Liver (tissue), 3 donors: ENCODE data around the gene TTC34.

ENCODE experiments used
- EGR1 ChIP-seq, 2 donors: IDR thresholded peaks; 2 replicates each; pipeline ENCODE4 v1.6.1; 2016 to 2018; ENCODE audit warnings: antibody characterized with exemption in 2 of 2, low read depth in 2 of 2
- FOXA1 ChIP-seq: IDR thresholded peaks from 2 replicates; pipeline ENCODE4 v1.6.1; 2016; ENCODE audit warnings: antibody characterized with exemption
- GABPA ChIP-seq, 2 donors: IDR thresholded peaks in 1 of 2; conservative IDR thresholded peaks in 1 of 2; 2 replicates each; pipeline ENCODE4 v1.6.1; 2016; ENCODE audit warnings: antibody characterized with exemption in 2 of 2, mild to moderate bottlenecking in 1 of 2, moderate library complexity in 1 of 2
- HNF4A ChIP-seq, 2 donors: conservative IDR thresholded peaks; 2 replicates each; pipeline ENCODE4 v1.6.1; 2016; ENCODE audit warnings: antibody characterized with exemption in 2 of 2, mild to moderate bottlenecking in 2 of 2
- HNF4G ChIP-seq: IDR thresholded peaks from 2 replicates; pipeline ENCODE4 v1.6.1; 2016; ENCODE audit warnings: antibody characterized with exemption
- JUND ChIP-seq, 2 donors: IDR thresholded peaks; 2 replicates each; pipeline ENCODE4 v1.6.1; 2016; ENCODE audit warnings: antibody characterized with exemption in 2 of 2
- MAX ChIP-seq: IDR thresholded peaks from 2 replicates; pipeline ENCODE4 v1.6.1; 2016; ENCODE audit warnings: antibody characterized with exemption
- RAD21 ChIP-seq, 2 donors: IDR thresholded peaks; 2 replicates each; pipeline ENCODE4 v1.6.1; 2016; ENCODE audit warnings: antibody characterized with exemption in 2 of 2, mild to moderate bottlenecking in 2 of 2
- SP1 ChIP-seq: IDR thresholded peaks from 2 replicates; pipeline ENCODE4 v1.6.1; 2018; ENCODE audit warnings: antibody characterized with exemption, mild to moderate bottlenecking
- TAF1 ChIP-seq: conservative IDR thresholded peaks from 2 replicates; pipeline ENCODE4 v1.6.1; 2016; ENCODE audit warnings: antibody characterized with exemption, mild to moderate bottlenecking
- YY1 ChIP-seq: IDR thresholded peaks from 2 replicates; pipeline ENCODE4 v1.6.1; 2016; ENCODE audit warnings: antibody characterized with exemption, mild to moderate bottlenecking
- TF ChIP-seq, protein P1 (sequence below): fragments of 150-350 bp; IDR thresholded peaks from 2 replicates; pipeline ENCODE4 v1.5.1; 2017; ENCODE audit warnings: improper control_type of control experiment, low read depth, low read length; ENCODE audit not compliant: missing input control
- TF ChIP-seq, protein P2 (sequence below): IDR thresholded peaks from 2 replicates; pipeline ENCODE4 v1.6.1; 2016; ENCODE audit warnings: antibody characterized with exemption, mild to moderate bottlenecking
- TF ChIP-seq, protein P3 (sequence below): IDR thresholded peaks from 2 replicates; pipeline ENCODE4 v1.6.1; 2016; ENCODE audit warnings: antibody characterized with exemption
- donor health status: healthy.
- donor health status: healthy.

DNA sequence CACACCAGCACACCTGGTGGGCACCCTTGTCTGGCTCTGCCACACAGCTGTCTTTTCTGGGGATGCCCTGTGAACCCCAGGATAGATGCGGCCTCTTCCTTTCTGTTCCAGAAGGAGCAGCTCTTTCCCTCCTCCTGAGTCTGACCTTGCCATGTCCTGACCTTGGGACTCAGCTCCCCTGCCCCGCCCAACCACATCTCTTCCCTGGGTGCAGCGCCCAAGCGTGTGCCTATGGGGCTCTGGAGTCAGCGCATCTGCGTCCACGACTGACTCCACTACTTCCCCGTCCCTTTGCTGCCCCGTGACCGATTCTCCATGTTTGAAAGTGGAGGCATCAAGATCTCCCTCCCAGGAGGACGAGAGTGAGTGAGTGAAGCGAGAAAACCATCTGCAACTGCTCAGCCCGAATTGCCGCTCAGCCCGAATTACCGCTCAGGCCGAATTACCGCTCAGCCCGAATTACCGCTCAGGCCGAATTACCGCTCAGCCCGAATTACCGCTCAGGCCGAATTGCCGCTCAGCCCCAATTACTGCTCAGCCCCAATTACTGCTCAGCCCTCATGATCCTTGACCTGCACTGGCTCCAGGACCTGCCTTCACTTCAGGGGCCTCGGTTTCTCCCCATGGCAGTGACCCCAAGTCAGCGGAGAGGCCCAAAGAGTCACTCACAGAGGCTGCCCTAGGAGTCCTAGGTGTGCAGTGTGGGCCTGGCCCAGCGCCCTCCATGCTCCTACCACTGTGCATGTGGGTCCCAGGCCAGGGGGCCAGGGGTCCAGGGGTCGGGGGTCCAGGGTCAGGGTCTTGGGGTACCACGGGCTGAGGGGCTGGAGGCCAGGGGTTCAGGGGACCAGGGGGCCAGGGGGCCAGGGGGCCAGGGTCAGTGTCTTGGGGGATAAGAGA is 18.6 kb upstream of the TTC34 start:
- TF ChIP-seq, protein P1, sequence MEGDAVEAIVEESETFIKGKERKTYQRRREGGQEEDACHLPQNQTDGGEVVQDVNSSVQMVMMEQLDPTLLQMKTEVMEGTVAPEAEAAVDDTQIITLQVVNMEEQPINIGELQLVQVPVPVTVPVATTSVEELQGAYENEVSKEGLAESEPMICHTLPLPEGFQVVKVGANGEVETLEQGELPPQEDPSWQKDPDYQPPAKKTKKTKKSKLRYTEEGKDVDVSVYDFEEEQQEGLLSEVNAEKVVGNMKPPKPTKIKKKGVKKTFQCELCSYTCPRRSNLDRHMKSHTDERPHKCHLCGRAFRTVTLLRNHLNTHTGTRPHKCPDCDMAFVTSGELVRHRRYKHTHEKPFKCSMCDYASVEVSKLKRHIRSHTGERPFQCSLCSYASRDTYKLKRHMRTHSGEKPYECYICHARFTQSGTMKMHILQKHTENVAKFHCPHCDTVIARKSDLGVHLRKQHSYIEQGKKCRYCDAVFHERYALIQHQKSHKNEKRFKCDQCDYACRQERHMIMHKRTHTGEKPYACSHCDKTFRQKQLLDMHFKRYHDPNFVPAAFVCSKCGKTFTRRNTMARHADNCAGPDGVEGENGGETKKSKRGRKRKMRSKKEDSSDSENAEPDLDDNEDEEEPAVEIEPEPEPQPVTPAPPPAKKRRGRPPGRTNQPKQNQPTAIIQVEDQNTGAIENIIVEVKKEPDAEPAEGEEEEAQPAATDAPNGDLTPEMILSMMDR, result no peak
- TF ChIP-seq SP1, result no peak
- TF ChIP-seq YY1, result no peak
- no peak for TF ChIP-seq FOXA1
- no peak for TF ChIP-seq MAX
- no peak for TF ChIP-seq RAD21 (IDR thresholded peaks at IDR 0.05)
- TF ChIP-seq TAF1, result no peak
- no peak for TF ChIP-seq HNF4G
- no peak for TF ChIP-seq EGR1 (IDR thresholded peaks at IDR 0.05; ENCODE audit: low read depth in 2 of 2)
- TF ChIP-seq, protein P2, sequence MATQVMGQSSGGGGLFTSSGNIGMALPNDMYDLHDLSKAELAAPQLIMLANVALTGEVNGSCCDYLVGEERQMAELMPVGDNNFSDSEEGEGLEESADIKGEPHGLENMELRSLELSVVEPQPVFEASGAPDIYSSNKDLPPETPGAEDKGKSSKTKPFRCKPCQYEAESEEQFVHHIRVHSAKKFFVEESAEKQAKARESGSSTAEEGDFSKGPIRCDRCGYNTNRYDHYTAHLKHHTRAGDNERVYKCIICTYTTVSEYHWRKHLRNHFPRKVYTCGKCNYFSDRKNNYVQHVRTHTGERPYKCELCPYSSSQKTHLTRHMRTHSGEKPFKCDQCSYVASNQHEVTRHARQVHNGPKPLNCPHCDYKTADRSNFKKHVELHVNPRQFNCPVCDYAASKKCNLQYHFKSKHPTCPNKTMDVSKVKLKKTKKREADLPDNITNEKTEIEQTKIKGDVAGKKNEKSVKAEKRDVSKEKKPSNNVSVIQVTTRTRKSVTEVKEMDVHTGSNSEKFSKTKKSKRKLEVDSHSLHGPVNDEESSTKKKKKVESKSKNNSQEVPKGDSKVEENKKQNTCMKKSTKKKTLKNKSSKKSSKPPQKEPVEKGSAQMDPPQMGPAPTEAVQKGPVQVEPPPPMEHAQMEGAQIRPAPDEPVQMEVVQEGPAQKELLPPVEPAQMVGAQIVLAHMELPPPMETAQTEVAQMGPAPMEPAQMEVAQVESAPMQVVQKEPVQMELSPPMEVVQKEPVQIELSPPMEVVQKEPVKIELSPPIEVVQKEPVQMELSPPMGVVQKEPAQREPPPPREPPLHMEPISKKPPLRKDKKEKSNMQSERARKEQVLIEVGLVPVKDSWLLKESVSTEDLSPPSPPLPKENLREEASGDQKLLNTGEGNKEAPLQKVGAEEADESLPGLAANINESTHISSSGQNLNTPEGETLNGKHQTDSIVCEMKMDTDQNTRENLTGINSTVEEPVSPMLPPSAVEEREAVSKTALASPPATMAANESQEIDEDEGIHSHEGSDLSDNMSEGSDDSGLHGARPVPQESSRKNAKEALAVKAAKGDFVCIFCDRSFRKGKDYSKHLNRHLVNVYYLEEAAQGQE, result no peak
- no peak for TF ChIP-seq JUND (IDR thresholded peaks at IDR 0.05)
- no peak for TF ChIP-seq GABPA (IDR thresholded peaks at IDR 0.05 in 1 of 2, conservative IDR thresholded peaks at IDR 0.05 in 1 of 2)
- no peak for TF ChIP-seq HNF4A (conservative IDR thresholded peaks at IDR 0.05)
- TF ChIP-seq, protein P3, sequence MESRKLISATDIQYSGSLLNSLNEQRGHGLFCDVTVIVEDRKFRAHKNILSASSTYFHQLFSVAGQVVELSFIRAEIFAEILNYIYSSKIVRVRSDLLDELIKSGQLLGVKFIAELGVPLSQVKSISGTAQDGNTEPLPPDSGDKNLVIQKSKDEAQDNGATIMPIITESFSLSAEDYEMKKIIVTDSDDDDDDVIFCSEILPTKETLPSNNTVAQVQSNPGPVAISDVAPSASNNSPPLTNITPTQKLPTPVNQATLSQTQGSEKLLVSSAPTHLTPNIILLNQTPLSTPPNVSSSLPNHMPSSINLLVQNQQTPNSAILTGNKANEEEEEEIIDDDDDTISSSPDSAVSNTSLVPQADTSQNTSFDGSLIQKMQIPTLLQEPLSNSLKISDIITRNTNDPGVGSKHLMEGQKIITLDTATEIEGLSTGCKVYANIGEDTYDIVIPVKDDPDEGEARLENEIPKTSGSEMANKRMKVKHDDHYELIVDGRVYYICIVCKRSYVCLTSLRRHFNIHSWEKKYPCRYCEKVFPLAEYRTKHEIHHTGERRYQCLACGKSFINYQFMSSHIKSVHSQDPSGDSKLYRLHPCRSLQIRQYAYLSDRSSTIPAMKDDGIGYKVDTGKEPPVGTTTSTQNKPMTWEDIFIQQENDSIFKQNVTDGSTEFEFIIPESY, result no peak
